NCI-H1092 treated with DMSO at 0.1 percent for 48 hours (cell line): Measurements from ENCODE around the gene DALRD3.

ENCODE experiments used
- DNase-seq: peaks from one replicate; lab custom pipeline; 2025; lab: John Stamatoyannopoulos, UW

The DALRD3 gene

DNA sequence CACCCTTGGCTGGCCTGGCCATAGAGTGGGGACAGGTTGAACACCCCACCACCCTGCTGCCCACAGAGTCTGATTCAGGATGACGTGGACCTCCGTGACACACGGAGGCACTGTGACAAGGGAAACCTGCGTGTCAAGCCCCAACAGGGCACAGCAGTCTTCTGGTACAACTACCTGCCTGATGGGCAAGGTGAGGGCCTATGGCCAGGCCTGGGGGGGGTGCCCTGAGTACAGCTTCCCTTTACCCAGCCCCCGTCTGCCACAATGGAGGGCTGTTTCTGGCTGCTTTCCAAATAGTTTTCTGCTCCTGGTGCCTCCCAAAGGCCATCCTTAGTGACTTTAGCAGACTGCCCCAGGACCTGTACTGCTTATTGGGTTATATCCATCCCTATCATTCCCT lies 12.4 kb downstream of the DALRD3 start:
- DNase-seq = no peak

DNA sequence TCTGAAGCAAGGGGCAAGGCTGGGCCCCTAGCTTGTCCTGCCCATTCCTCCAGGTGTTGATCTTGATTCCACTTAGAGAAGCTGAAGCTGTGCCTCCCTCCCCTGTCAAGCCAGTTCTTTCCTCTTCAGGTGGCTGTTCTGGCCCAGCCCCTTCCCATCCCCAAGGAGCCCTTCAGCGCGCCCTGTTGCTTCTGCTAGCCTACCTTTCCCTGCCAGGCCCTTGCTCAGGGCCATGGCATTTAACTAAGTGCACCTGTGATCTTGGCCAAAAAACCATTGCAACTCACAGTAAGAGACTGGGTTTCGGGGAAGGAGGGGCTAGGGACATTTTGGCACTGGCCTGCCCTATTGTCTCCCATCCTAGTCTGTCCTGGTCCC lies 13.1 kb downstream of the DALRD3 start:
- DNase-seq = no peak

DNA sequence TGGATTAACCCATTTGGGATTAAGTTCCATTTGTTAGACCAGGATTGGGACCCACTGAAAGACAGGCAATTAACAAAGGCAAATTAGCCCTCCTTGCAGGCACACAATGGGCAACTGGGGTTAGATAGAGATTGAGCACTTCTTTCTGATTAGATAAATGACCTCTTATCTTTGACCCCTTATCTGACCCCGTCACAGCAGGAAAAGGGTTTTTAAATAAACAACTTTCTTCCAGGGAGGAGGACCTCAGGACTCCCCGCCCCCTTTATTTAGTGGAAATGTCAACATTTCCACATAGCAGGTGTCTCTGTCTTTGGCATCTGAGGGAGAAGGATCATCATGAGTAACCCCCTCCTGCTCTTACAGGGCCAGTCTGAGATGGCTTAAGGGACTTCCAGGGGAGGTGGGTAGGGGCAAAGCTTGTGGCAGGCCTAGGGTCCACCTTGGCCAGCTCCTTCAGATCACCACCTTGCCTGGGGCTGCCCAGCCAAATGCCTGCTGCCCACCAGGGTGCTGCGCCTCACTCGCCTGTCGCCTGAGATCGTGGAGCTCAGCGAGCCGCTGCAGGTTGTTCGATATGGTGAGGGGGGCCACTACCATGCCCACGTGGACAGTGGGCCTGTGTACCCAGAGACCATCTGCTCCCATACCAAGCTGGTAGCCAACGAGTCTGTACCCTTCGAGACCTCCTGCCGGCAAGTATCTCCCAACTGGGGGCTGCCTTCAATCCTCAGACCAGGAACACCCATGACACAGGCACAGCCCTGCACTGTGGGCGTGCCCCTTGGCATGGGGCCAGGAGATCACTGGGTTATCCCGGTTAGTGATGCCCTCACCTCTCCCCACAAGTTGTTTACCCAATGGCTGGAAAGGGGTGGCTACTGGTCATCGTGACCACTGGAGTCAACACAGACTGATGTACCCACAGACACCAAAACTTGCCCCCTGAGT lies 13.8 kb downstream of the DALRD3 start:
- no peak for DNase-seq

DNA sequence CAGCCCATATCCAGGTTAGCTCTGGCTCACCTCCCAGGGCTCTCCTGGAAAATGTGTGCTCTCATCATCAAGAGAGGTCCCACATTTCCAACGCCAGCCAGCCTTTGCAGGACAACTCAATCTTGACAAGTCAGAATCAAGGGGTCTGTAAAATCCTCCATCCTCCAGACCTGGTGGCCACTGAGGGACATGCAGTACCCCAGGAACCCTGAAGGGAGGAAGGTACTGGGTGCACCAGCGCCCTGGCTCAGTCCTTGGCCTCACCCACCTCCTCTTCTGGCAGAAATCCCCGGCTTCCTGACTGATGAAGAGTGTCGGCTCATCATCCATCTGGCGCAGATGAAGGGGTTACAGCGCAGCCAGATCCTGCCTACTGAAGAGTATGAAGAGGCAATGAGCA lies 17.2 kb downstream of the DALRD3 start:
- no peak for DNase-seq

DNA sequence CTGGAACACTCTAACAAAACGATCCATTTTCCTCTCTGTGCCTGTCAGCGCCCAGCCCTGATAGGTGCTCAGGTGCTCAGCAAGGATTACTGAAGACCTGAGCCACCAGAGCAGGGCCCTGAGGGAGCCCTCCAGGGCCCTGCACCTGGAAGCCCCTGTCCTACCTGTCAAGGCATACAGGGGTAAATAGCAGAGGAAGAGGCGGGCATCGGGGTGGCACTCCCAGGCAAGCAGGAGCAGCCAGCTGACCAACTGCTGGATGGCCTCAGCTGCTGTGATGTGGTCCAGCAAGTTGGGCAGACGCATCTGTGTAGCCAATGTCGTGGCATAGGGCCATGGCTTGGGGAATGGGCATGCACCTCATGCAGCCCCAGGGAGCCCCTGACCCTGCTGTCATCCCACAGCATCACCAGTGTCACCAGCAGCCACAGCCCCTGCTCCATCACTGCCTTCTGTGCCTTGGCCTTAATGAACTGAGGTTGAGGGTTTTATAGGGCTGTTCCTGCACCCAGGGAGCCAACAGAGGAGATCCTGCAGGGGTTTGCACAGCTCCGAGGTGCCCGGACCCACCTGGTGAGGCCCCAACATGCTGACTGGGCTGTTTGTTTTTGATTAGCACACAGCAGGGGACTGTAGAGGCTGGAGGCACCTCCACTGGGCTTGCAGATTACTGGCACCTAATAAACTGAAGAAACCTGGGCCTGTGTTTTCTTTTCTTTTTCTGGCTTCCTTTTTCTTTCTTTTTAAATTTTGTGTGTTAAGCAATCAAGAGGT lies 19.1 kb downstream of the DALRD3 start:
- DNase-seq = peak; percentile 35

DNA sequence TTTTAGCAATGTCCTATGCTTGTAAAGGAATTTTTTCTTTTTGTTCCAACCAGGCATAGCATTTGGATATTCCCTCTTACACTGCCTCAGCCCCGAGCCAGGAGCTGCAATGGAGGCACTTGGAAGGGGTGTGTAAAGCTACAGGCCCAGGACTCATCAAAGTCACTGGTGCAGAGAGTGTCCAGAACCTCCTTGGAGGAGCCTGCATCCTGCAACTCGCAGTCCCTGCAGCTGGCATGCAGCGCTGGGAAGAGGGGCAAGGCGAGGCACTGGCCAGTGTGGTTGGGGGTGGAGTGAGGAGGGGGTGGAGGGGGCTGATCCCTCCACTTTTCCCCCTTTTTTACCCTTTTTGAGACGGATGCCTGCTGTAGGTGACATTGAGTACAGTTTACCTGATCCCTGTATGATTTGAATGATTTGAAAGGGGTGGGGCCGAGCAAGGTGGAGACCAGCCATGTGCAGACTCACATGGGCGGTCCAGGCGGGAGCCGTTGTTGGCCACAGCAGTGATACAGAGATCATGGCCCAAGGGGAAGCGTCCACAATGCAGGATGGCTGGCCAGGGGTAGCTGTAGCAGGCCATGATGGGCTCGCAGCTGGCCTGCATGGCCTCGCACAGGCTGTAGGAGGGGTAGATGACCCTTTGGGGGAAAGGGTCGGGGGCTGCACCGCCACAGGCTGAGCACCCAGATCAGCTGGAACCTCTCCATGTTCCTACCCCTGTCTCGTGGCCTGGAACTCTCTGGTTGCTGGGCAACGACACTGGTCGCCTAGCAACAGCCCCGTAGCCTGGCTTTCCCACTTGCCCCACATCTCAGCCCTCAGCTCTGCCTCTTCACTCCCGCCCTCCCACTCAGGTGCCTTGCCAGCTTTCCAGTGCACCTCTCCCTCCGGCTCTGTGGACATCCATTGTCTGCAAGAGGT lies 20.4 kb downstream of the DALRD3 start:
- DNase-seq = peak; percentile 81

DNA sequence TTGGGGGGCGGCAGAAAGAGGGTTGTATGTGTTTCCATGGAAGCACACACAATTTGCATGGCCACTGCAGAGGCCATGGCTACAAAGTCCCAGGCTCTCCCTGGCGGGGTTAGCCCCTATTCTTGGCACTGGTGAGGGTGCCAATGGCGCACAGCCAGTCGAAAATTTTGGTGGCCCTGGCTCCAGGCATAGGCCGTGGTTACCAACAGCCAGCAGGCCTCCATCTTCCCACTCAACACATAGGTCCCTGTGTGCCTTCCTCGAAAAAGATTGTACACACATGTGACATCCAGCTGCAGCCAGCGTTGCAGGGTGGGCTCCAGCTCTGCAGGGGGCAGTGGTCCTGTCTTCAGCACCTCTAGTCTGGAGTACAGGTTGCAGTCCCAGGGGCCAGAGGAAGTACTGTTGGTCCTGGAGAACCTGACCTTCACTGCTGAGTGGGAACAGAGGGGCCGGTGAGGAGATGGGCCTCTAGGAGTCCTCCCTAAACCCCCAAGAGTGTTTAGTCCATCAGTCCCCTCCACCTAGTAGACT lies 21.2 kb downstream of the DALRD3 start:
- no peak for DNase-seq

DNA sequence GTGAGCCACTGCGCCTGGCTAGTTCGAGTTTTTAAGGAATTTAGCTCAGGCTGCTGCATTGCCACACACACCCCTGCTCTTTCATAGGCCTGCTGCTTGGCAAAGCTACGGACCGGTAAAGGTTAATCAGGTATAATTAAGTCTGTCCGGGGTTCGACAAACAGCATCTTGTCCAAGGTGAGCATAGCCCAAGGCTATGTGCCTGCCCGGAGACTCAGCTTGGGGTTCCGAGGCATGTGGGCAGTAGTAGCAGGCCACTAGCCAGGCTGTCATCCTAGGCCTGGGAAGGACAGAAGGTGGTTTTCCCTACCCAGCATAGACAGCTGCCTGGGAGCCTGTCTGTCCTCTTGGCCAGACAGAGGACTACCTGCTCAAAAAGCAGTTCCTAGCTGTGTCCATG lies 21.7 kb downstream of the DALRD3 start:
- DNase-seq = no peak

DNA sequence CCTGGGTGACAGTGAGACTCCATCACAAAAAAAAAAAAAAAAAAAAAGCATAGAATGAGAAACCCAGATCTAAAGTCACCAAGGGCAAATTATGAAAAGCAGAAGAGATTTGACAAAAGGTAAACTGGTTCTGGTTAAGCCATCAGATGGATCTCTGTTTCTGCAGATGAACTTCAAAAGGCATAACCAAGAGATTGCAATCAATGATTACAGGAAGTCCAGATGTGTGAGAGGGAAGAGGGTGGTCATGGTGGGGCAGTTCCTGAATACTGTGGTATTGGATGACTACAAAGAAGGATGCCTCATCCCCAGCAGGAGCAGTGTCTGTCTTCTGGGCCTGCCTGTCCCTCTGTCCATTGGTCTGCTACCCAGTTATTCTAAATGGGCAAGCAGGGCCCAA lies 24.5 kb downstream of the DALRD3 start:
- no peak for DNase-seq

DNA sequence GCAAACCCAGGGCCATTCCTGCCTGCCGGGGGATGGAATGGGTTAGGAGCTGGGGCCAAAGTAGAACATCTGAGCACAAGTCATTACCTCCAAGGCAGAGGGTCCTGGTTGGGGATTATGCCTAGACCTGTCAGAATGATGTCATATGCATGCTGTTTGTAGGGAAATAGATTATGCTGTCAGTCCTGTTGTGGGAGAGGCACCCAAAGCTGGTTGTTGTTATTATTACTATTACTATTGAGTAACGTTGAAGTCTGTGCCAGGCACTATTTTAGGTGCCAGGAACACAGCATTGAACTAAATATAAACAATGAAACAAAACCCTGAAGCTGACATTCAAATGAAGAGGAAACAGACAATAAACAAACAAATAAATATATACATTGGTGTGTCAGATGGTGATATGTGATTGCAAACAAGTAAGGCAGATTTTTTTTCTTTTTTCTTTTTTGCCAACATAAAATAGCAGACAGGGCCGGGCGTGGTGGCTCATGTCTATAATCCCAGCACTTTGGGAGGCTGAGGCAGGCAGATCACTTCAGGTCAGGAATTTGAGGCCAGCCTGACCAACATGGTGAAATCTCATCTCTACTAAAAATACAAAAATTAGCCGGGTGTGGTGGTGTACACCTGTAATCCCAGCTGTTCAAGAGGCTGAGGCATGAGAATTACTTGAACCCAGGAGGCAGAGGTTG lies 26.4 kb downstream of the DALRD3 start:
- DNase-seq = no peak

DNA sequence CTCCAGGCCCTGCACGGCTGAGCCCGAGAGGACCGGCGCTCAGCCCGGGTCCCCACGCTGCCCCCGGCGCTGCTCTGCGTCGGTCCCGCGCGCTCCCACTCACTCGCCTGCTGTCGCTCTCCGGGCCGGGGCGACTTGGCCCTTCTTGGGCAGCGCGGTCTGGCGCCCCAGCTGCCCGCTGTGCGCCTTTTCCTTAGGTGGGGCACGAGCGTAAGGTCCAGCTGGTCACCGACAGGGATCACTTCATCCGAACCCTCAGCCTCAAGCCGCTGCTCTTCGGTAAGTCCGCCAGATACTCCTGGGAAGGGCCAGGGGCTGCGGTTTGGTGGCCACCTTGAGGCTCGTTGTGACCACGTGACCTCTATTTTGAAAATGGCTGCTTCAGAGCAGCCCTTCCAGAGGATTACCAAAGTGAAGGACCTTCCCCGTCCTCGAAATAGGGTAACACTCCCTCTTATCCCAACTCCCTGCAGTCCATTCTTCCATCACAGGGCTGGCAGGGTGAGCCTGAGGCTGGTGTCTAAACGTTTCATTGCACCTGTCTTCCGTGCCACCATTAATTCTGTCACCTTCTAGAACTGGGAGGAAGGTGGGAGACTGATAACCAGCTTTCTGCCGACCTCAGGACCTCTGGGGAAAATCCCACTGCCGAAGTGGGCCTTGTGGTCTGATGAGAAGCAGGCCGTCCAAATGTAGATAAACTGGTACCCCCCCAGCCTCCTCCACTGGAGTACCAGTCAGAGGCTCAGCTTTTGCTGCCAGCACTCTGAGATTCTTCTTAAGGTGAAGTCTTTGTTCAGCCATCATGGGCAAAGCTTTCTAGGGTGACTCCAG lies 27.5 kb downstream of the DALRD3 start:
- no peak for DNase-seq

DNA sequence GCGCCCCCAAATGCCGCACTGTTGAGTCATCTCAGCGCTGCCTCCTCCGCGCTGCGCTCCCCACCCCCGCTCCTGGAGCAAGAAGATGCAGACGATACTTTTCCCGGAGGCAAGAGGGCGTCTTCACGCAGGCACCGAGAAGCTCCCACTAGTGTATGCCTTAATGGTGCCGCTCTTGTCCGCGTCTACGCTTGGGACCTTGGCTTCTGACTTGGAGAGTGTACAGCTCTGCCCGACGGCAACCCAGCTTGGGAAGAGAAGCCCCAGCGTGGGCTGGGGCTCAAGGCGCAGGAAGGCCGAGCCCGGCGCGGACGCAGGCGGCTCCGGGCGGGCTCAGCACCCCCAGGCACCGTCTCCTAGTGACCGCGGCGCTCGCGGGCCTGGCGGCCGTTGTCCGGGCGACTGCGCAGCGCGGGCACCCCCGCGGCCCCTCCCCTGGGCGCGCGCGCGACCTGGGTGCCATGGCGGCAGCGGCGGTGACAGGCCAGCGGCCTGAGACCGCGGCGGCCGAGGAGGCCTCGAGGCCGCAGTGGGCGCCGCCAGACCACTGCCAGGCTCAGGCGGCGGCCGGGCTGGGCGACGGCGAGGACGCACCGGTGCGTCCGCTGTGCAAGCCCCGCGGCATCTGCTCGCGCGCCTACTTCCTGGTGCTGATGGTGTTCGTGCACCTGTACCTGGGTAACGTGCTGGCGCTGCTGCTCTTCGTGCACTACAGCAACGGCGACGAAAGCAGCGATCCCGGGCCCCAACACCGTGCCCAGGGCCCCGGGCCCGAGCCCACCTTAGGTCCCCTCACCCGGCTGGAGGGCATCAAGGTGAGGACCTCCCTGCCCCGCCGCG lies 28.4 kb downstream of the DALRD3 start, which contains the start of gene P4HTM:
Gene P4HTM (plus strand): TSS at position 446 of the 840 bp plus-strand sequence. CDS start 16 bp downstream, at position 462.
- peak; percentile 64 for DNase-seq

DNA sequence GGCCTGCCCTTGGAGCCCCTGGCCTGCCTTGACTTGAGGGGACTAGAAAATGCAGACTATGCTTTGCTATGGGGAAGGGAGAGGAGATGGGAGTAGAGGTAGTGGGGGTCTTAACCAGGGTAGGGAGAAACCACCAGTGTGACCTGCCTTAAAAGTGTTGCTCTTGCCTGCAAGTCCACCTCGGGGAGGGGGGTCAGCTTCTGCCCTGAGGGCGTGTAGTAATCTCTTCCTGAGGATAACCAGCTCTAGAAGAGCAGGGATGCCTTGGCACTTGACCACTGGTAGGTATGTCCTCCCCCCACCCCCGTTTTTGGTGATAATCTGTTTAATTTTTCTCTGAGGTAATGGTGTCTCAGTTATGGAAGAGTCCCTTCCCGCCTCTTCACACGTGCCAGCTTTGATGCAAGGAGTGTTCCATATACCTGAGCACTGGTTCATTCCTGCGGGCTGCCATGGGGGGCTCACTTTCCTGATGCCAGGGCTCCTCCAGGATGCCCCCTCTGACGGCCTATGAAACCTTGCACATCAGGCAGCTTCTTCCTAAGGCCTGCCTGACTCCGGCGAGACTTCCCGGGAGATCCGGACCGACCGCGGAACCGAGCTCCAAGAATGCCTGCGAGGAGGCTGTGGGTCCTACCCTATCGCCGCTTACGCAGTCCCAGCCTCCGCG lies 29.1 kb downstream of the DALRD3 start:
- peak; percentile 39 for DNase-seq

DNA sequence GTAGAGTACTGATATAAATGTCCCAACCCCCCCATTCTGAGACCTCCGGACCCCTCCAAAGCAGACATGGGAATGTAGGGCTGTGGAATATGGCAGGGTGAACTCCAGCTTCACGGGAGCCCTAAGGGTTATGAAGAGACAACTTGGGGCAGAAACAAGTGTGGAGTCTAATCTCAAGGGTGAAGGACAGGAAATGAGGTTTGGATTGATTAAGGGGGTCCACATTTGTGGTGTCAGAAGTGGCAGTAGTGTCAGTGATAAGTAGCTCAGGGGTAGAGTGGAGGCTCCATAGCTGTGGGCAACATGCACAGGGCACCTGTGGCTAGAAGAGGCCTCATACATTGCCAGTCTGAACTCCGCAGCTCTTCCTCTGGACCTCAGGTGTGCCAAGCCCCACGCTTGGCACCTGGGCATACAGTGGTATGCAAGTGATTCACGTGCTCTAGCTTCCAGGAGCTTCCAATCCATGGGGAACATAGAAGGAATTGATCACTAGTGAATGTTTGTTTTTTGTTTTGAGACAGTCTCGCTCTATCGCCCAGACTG lies 32.5 kb downstream of the DALRD3 start:
- DNase-seq = no peak

DNA sequence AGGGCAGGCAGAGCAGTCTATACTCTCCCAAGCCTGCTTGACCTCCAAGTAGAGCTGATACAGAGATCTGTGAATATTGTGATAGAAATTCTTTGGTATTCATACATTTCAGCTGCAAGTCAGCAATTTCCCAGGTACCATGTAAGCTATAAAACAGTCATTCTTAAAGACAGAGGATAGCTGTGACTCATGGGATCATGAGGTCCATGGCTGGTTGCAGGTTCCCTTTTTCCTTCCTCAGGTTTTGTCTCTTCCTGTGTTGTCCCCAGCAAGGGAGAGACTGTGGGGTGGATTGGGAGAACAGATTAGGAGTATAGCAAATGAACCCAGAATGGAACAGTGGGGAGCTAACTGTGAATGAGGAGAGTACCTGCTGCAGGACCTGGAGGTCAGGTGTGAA lies 33.7 kb downstream of the DALRD3 start:
- DNase-seq = no peak

DNA sequence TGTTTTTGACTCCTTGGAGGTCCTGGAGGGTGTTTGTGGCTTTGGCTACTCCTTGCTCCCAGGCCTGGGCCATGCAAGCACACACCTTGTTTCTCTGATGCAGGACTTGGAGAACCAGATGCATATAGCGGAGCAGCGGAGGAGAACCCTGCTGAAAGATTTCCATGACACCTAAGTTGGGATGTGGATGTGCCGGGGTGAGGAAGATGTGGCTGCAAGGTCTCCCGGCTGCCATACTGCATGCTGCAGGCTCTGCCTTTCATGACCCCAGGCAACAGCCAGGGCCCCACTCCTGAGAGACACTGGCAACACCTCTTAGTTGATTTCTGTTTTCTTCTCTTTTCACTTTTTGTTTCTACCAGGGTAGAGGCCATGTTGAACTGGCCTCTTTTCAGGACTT lies 35.3 kb downstream of the DALRD3 start:
- DNase-seq = no peak

DNA sequence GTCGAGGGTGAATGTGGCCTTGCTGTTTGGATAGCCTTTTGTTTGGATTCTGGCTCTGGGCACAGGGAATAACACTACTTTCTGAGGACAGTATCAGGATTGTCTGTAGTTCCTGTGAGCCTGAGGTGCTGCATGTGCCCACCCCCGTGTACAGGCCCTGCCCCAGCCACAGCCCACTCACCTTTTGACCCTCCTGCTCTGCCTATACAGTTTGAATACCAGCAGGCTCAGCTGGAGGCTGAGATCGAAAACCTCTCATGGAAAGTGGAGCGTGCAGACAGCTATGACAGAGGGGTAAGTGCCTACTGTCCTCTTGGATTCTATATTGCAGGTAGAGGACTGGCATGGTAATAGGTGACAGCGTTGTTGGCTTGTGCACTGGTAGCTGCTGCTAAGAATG lies 35.7 kb downstream of the DALRD3 start:
- no peak for DNase-seq

DNA sequence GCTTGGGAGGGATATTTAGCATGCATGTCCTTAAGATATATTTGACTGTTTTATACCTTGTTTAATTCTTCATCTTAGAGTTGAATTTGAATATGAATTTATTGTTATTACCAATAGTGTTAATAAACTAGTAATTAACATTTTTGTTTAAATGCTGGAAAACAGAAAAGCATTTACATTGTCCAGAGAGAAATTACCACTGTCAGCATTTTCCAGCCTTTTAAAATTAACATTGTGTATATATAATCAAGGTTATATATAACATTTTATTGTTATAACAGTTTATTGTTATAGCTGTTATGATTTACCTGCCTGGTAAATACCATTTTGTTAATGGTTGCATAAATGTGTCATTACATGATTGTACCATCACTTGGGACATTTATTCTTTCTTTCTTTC lies 36.4 kb downstream of the DALRD3 start:
- no peak for DNase-seq
